H9 (cell line): ENCODE results near the gene SLC17A1. TPM values are rescaled to one million over a fixed set of nuclear protein-coding genes. Genes with fewer than 3 reads are reported as not detected.

Experiments
- DNase-seq: peaks from one replicate; pipeline ENCODE4 v3.0.0-alpha.2; 2017
- H2AFZ ChIP-seq: one replicate; pipeline ENCODE4 v1.6.1; 2013; ENCODE audit warnings: mild to moderate bottlenecking, low read length, control low read depth, moderate library complexity
- H2AK5ac ChIP-seq: 2 replicates; pipeline ENCODE4 v1.6.1; 2013; ENCODE audit warnings: low read length, control low read depth, mixed read lengths; ENCODE audit not compliant: insufficient read length
- H2BK120ac ChIP-seq: one replicate; pipeline ENCODE4 v1.6.1; 2013; ENCODE audit warnings: low read depth, mild to moderate bottlenecking, low read length, control low read depth, inconsistent platforms; ENCODE audit not compliant: poor library complexity, severe bottlenecking
- H2BK12ac ChIP-seq: 2 replicates; pipeline ENCODE4 v1.6.1; 2013; ENCODE audit warnings: low read length, control low read depth, mixed read lengths, low read depth; ENCODE audit not compliant: insufficient read length
- H2BK15ac ChIP-seq: 2 replicates; pipeline ENCODE4 v1.6.1; 2013; ENCODE audit warnings: low read depth, low read length, control low read depth
- H2BK20ac ChIP-seq: one replicate; pipeline ENCODE4 v1.6.1; 2013; ENCODE audit warnings: low read depth, mild to moderate bottlenecking, low read length, control low read depth, inconsistent platforms; ENCODE audit not compliant: poor library complexity, severe bottlenecking
- H2BK5ac ChIP-seq: 2 replicates; pipeline ENCODE4 v1.6.1; 2013; ENCODE audit warnings: low read length, control low read depth, mixed read lengths; ENCODE audit not compliant: insufficient read length
- H3K14ac ChIP-seq: 2 replicates; pipeline ENCODE4 v1.6.1; 2013; ENCODE audit warnings: low read length, control low read depth; ENCODE audit not compliant: insufficient read depth
- H3K18ac ChIP-seq: 2 replicates; pipeline ENCODE4 v1.6.1; 2013; ENCODE audit warnings: low read depth, mild to moderate bottlenecking, mixed read lengths, low read length, control low read depth; ENCODE audit not compliant: insufficient read length
- H3K23ac ChIP-seq: 2 replicates; pipeline ENCODE4 v1.6.1; 2013; ENCODE audit warnings: low read length, control low read depth, mixed read lengths, low read depth; ENCODE audit not compliant: insufficient read length
- H3K23me2 ChIP-seq: 2 replicates; pipeline ENCODE4 v1.6.1; 2013; ENCODE audit warnings: low read depth, mild to moderate bottlenecking, mixed read lengths, low read length, control low read depth; ENCODE audit not compliant: insufficient read length, poor library complexity, severe bottlenecking
- H3K27ac ChIP-seq: 2 replicates; pipeline ENCODE4 v1.5.1; 2013; ENCODE audit warnings: low read length, control low read depth, mixed read lengths, low read depth; ENCODE audit not compliant: insufficient read length
- H3K27me3 ChIP-seq: 2 replicates; pipeline ENCODE4 v1.6.1; 2013; ENCODE audit warnings: low read length, control low read depth, inconsistent platforms; ENCODE audit not compliant: insufficient read depth
- H3K4ac ChIP-seq: 2 replicates; pipeline ENCODE4 v1.6.1; 2013; ENCODE audit warnings: low read depth, mild to moderate bottlenecking, control low read depth, inconsistent platforms, low read length, moderate library complexity
- H3K4me1 ChIP-seq: 2 replicates; pipeline ENCODE4 v1.6.1; 2013; ENCODE audit warnings: low read length, control low read depth, inconsistent platforms; ENCODE audit not compliant: insufficient read depth
- H3K4me2 ChIP-seq: 2 replicates; pipeline ENCODE4 v1.6.1; 2013; ENCODE audit warnings: low read length, control low read depth, mixed read lengths; ENCODE audit not compliant: insufficient read length, insufficient read depth
- H3K56ac ChIP-seq: 2 replicates; pipeline ENCODE4 v1.6.1; 2013; ENCODE audit warnings: low read depth, mild to moderate bottlenecking, mixed read lengths, low read length, control low read depth; ENCODE audit not compliant: insufficient read length
- H3K79me1 ChIP-seq: 2 replicates; pipeline ENCODE4 v1.6.1; 2013; ENCODE audit warnings: low read depth, mild to moderate bottlenecking, moderate library complexity, low read length, control low read depth, inconsistent platforms; ENCODE audit not compliant: insufficient read depth, poor library complexity, severe bottlenecking
- H3K79me2 ChIP-seq: 2 replicates; pipeline ENCODE4 v1.6.1; 2013; ENCODE audit warnings: low read length, control low read depth, inconsistent platforms; ENCODE audit not compliant: insufficient read depth
- H3K9ac ChIP-seq: 2 replicates; pipeline ENCODE4 v1.6.1; 2013; ENCODE audit warnings: low read length, control low read depth, mixed read lengths; ENCODE audit not compliant: insufficient read length; ENCODE audit errors: extremely low read depth
- H3K9me3 ChIP-seq: one replicate; pipeline ENCODE4 v1.6.1; 2013; ENCODE audit warnings: low read depth, low read length, inconsistent platforms; ENCODE audit not compliant: control insufficient read depth
- H3T11ph ChIP-seq: one replicate; pipeline ENCODE4 v1.6.1; 2013; ENCODE audit warnings: mild to moderate bottlenecking, low read length, control low read depth, inconsistent platforms
- H4K20me1 ChIP-seq: one replicate; pipeline ENCODE4 v1.6.1; 2013; ENCODE audit not compliant: control insufficient read depth, insufficient read length, insufficient read depth
- H4K5ac ChIP-seq: 2 replicates; pipeline ENCODE4 v1.6.1; 2013; ENCODE audit warnings: low read depth, mild to moderate bottlenecking, mixed read lengths, low read length, control low read depth; ENCODE audit not compliant: insufficient read length
- H4K8ac ChIP-seq: replicated peaks from 2 replicates; pipeline ENCODE4 v1.6.1; 2013; ENCODE audit warnings: low read length, control low read depth, mixed read lengths, low read depth; ENCODE audit not compliant: insufficient read length
- H4K91ac ChIP-seq: 2 replicates; pipeline ENCODE4 v1.6.1; 2013; ENCODE audit warnings: low read depth, mild to moderate bottlenecking, moderate library complexity, mixed read lengths, low read length, control low read depth; ENCODE audit not compliant: insufficient read length
- H3K27ac Mint-ChIP-seq, 3 experiments: 2 replicates in 2 of 3; 3 replicates in 1 of 3; pipeline ENCODE4 v1.8.0; 2020 to 2021; ENCODE audit warnings: mixed read lengths in 3 of 3, mild to moderate bottlenecking in 1 of 3, moderate library complexity in 1 of 3
- H3K27me3 Mint-ChIP-seq: 2 replicates; pipeline ENCODE4 v1.8.0; 2021; ENCODE audit warnings: low read depth, mild to moderate bottlenecking, moderate library complexity, mixed read lengths
- H3K36me3 Mint-ChIP-seq, 3 experiments: 2 replicates in 2 of 3; 3 replicates in 1 of 3; pipeline ENCODE4 v1.8.0; 2020 to 2021; ENCODE audit warnings: low read depth in 3 of 3, mixed read lengths in 3 of 3; ENCODE audit not compliant: insufficient read depth in 1 of 3
- H3K4me1 Mint-ChIP-seq, 2 experiments: 2 replicates each; pipeline ENCODE4 v1.8.0; 2020; ENCODE audit warnings: mixed read lengths in 2 of 2
- H3K4me3 Mint-ChIP-seq, 2 experiments: 2 replicates in 1 of 2; 3 replicates in 1 of 2; pipeline ENCODE4 v1.8.0; 2020 to 2021; ENCODE audit warnings: mild to moderate bottlenecking in 2 of 2, mixed read lengths in 2 of 2, moderate library complexity in 1 of 2
- H3K9me3 Mint-ChIP-seq, 2 experiments: 2 replicates in 1 of 2; 3 replicates in 1 of 2; pipeline ENCODE4 v1.8.0; 2020; ENCODE audit warnings: mild to moderate bottlenecking in 2 of 2, mixed read lengths in 2 of 2, moderate library complexity in 1 of 2
- CTCF ChIP-seq: fragments of 200-600 bp; sonication (generic); conservative IDR thresholded peaks from 3 replicates; pipeline ENCODE4 v1.8.0; 2021; ENCODE audit warnings: antibody characterized with exemption, mild to moderate bottlenecking
- total RNA-seq: library from RNA; stranded (reverse); gene quantifications from 2 replicates; pipeline ENCODE4 v1.2.1, GENCODE V29; 2021

The SLC17A1 gene
- total RNA-seq, 1 experiment from 2014 or later: not detected

- Histone ChIP-seq H4K91ac (no peak overlapping the region), H4K20me1 (no peaks in the 10 kb centered on the region), H3K4me2 (no peak overlapping the region), H2BK5ac (no peak overlapping the region), H3K79me2 (no peaks in the 10 kb centered on the region), H3K27ac (no peak overlapping the region), H4K8ac (no peak overlapping the region), H3K56ac (no peak overlapping the region), H3K14ac (no peak overlapping the region), H2BK120ac (no peak overlapping the region), H3K18ac (no peak overlapping the region), H2BK15ac (no peak overlapping the region), H3K23ac (no peak overlapping the region), H3K9ac (no peak overlapping the region), H3K9me3 (no peaks in the 10 kb centered on the region), H3K23me2 (no peaks in the 10 kb centered on the region), H2BK12ac (no peak overlapping the region), H2AK5ac (no peak overlapping the region), H3T11ph (no peak overlapping the region), H3K4ac (no peak overlapping the region), H3K27me3 (no peaks in the 10 kb centered on the region), H2BK20ac (no peak overlapping the region), H3K4me1 (peaks cover 5% of the 10 kb centered on the region; the same call in 1 of the 2 replicates), H2AFZ (no peak overlapping the region), H3K79me1 (no peaks in the 10 kb centered on the region), H4K5ac (no peak overlapping the region)
- Mint-ChIP-seq H3K9me3 (peaks cover 0 to 2% of the 10 kb centered on the region in 2 experiments; a peak in 2 of 5 replicates), H3K27ac (no peak overlapping the region), H3K27me3 (no peaks in the 10 kb centered on the region; the same call in 1 of the 2 replicates), H3K36me3 (no peaks in the 10 kb centered on the region), H3K4me3 (no peak overlapping the region), H3K4me1 (peaks cover 9% of the 10 kb centered on the region in 2 experiments)
- no peak for TF ChIP-seq CTCF
- DNase-seq: no peak
These were observed 20.9 kb upstream of the SLC17A1 start for GRCh38 chr6:25852756-25853155.
